Activated CD8-positive, alpha-beta memory T cell treated with anti-CD3 and anti-CD28 coated beads, Interleukin-2, amount 50 U/mL, for 4 hours (primary cell): Measurements from ENCODE around the gene ABHD6.
A peak's percentile ranks its signal among the peaks of the same experiment; 100 is the strongest.
"Not testable (repeated sequence)": the region's sequence is repeated elsewhere in the genome, so short reads cannot be mapped to it uniquely, and the experiment has no call there.

ENCODE experiments used
- DNase-seq: peaks from one replicate; pipeline ENCODE4 v3.0.0-alpha.2; 2020

The ABHD6 gene

GRCh38 chr3:58285334-58285733, 47.7 kb downstream of the ABHD6 start:
- DNase-seq: no peak

- no peak for DNase-seq
These were observed 49.8 kb downstream of the ABHD6 start for GRCh38 chr3:58287354-58287753.

GRCh38 chr3:58288011-58288728, 50.6 kb downstream of the ABHD6 start:
- no peak for DNase-seq

GRCh38 chr3:58288964-58289613, 51.5 kb downstream of the ABHD6 start:
- DNase-seq: not testable (repeated sequence)

- not testable (repeated sequence) for DNase-seq
These were observed 52.9 kb downstream of the ABHD6 start for GRCh38 chr3:58290446-58290845.

GRCh38 chr3:58291671-58292338, 54.2 kb downstream of the ABHD6 start:
- DNase-seq: no peak

- DNase-seq: no peak
These were observed 55.3 kb downstream of the ABHD6 start for GRCh38 chr3:58292866-58293265.

GRCh38 chr3:58293516-58293915, 55.9 kb downstream of the ABHD6 start:
- no peak for DNase-seq

GRCh38 chr3:58296269-58296668, 58.7 kb downstream of the ABHD6 start:
- no peak for DNase-seq

- no peak for DNase-seq
These were observed 59.3 kb downstream of the ABHD6 start for GRCh38 chr3:58296843-58297242.

GRCh38 chr3:58298190-58298589, 60.6 kb downstream of the ABHD6 start:
- DNase-seq: no peak

- DNase-seq: no peak
These were observed 61.5 kb downstream of the ABHD6 start for GRCh38 chr3:58299075-58299474.

- DNase-seq: no peak
These were observed 62.4 kb downstream of the ABHD6 start for GRCh38 chr3:58299839-58300516.

- peak; percentile 99 for DNase-seq
These were observed 68.5 kb downstream of the ABHD6 start, which contains the start of the genes HTD2 and RPP14 for GRCh38 chr3:58305882-58306711. Gene HTD2, plus strand, starts transcription at chr3:58306520. Its CDS starts 11,094 bp downstream, at chr3:58317614. Gene RPP14, plus strand, starts transcription at chr3:58306245. Its CDS starts 4,085 bp downstream, at chr3:58310330.

GRCh38 chr3:58307639-58308215, 70.1 kb downstream of the ABHD6 start:
- DNase-seq: peak; percentile 27

- DNase-seq: no peak
These were observed 71.1 kb downstream of the ABHD6 start for GRCh38 chr3:58308728-58309127.

GRCh38 chr3:58317811-58318210, 80.2 kb downstream of the ABHD6 start:
- no peak for DNase-seq

- no peak for DNase-seq
These were observed 84.2 kb downstream of the ABHD6 start for GRCh38 chr3:58321791-58322190.

GRCh38 chr3:58322793-58323192, 85.2 kb downstream of the ABHD6 start:
- DNase-seq: no peak

GRCh38 chr3:58323529-58324390, 86.2 kb downstream of the ABHD6 start:
- no peak for DNase-seq
